PC-3 (cell line): ENCODE data around the gene MKKS. TPM values are rescaled to one million over a fixed set of nuclear protein-coding genes. Genes with fewer than 3 reads are reported as not detected.

Source experiments
- ATAC-seq: fragments of 200-7000 bp; cut with Tn5 transposase; 2 replicates; pipeline ENCODE4 v1.9.1; 2020; ENCODE audit warnings: mild to moderate bottlenecking, moderate library complexity
- BruUV-seq: library from RNA; stranded (reverse); fragments of 400-500 nt; replicated peaks from 2 replicates; lab custom pipeline; 2021; lab: Mats Ljungman, UMichigan
- CTCF ChIA-PET: fragments of 300-600 bp; sonication (Branson Sonifier 250); formaldehyde crosslinking; loops from one replicate; lab custom pipeline; 2022; ENCODE audit warnings: antibody characterized with exemption; lab: Charles Lee
- POLR2A ChIA-PET: fragments of 300-600 bp; sonication (Branson Sonifier 250); formaldehyde crosslinking; loops from one replicate; lab custom pipeline; 2022; ENCODE audit warnings: antibody characterized with exemption; ENCODE audit not compliant: unreplicated experiment; lab: Charles Lee
- DNase-seq: peaks from one replicate; pipeline ENCODE4 v3.0.0-alpha.2; 2015
- H2AFZ ChIP-seq: fragments of 300-600 bp; sonication (generic); 2 replicates; pipeline ENCODE4 v1.6.0; 2016; ENCODE audit warnings: antibody characterized with exemption, low read length
- H3F3A ChIP-seq: fragments of 300-600 bp; sonication (generic); one replicate; pipeline ENCODE4 v1.6.0; 2017; ENCODE audit warnings: antibody characterized with exemption, low read length, control low read depth, mild to moderate bottlenecking; ENCODE audit not compliant: unreplicated experiment
- H3K27ac ChIP-seq: fragments of 300-600 bp; sonication (generic); 2 replicates; pipeline ENCODE4 v1.5.1; 2016; ENCODE audit warnings: mild to moderate bottlenecking, low read length
- H3K27me3 ChIP-seq: fragments of 300-600 bp; sonication (generic); 2 replicates; pipeline ENCODE4 v1.6.1; 2016; ENCODE audit warnings: low read length, mixed read lengths
- H3K36me3 ChIP-seq: fragments of 300-600 bp; sonication (generic); 2 replicates; pipeline ENCODE4 v1.6.1; 2016; ENCODE audit warnings: low read depth, mixed run types, low read length, mixed read lengths
- H3K4me1 ChIP-seq: fragments of 300-600 bp; sonication (generic); 2 replicates; pipeline ENCODE4 v1.5.1; 2016; ENCODE audit warnings: low read length; ENCODE audit not compliant: insufficient read depth
- H3K4me2 ChIP-seq: fragments of 300-600 bp; sonication (generic); 2 replicates; pipeline ENCODE4 v1.6.0; 2016; ENCODE audit warnings: low read length
- H3K4me3 ChIP-seq: fragments of 300-600 bp; sonication (generic); 2 replicates; pipeline ENCODE4 v1.5.1; 2016; ENCODE audit warnings: mild to moderate bottlenecking, low read length, mixed read lengths
- H3K79me2 ChIP-seq: fragments of 300-600 bp; sonication (generic); 2 replicates; pipeline ENCODE4 v1.6.1; 2017; ENCODE audit warnings: low read length, mixed read lengths
- H3K9ac ChIP-seq: fragments of 300-600 bp; sonication (generic); 2 replicates; pipeline ENCODE4 v1.6.0; 2016; ENCODE audit warnings: mild to moderate bottlenecking, low read length
- H3K9me2 ChIP-seq: fragments of 300-600 bp; sonication (generic); replicated peaks from 2 replicates; pipeline ENCODE4 v1.6.1; 2016; ENCODE audit warnings: mixed run types, low read length, mixed read lengths
- H3K9me3 ChIP-seq: fragments of 300-600 bp; sonication (generic); 2 replicates; pipeline ENCODE4 v1.6.1; 2016; ENCODE audit warnings: low read length, mixed read lengths
- H4K20me1 ChIP-seq: fragments of 300-600 bp; sonication (generic); 2 replicates; pipeline ENCODE4 v1.6.1; 2016; ENCODE audit warnings: low read length, mixed read lengths
- CTCF ChIP-seq: fragments of 300-600 bp; sonication (generic); conservative IDR thresholded peaks from 2 replicates; pipeline ENCODE4 v1.5.1; 2017; ENCODE audit warnings: antibody characterized with exemption, low read depth, mild to moderate bottlenecking, low read length
- EZH2 ChIP-seq: fragments of 300-600 bp; sonication (generic); IDR thresholded peaks from one replicate; pipeline ENCODE4 v1.6.1; 2017; ENCODE audit warnings: antibody characterized with exemption, mild to moderate bottlenecking, low read length; ENCODE audit not compliant: unreplicated experiment
- EZH2phosphoT487 ChIP-seq: fragments of 300-600 bp; sonication (generic); IDR thresholded peaks from 2 replicates; pipeline ENCODE4 v1.6.1; 2018; ENCODE audit warnings: mild to moderate bottlenecking, antibody characterized with exemption, low read length, borderline replicate concordance
- intact Hi-C: fragments of 100-400 bp; cut with micrococcal nuclease; formaldehyde crosslinking; loops from 2 replicates; pipeline ENCODE4 v1.9.0; 2023
- total RNA-seq: library from RNA; depleted of rRNA; stranded (reverse); fragments of >200 nt; gene quantifications from 2 replicates; pipeline ENCODE4 v1.2.3, GENCODE V29; 2014

The MKKS gene
- total RNA-seq, 1 experiment from 2014 or later: 13.6 TPM

GRCh38 chr20:10463622-10464021 is 29.6 kb upstream of the MKKS start:
- Histone ChIP-seq H3K36me3 (0 out of 2 replicates have a peak, but pooled peaks cover 5% of the 10 kb centered on the region), H3K9me3 (no peaks in the 10 kb centered on the region), H3K4me2 (no peak overlapping the region), H3F3A (no peaks in the 10 kb centered on the region), H4K20me1 (no peaks in the 10 kb centered on the region), H3K9ac (no peak overlapping the region), H3K9me2 (no peaks in the 10 kb centered on the region), H3K27me3 (no peaks in the 10 kb centered on the region), H3K27ac (no peak overlapping the region), H3K79me2 (0 out of 2 replicates have a peak, but pooled peaks cover 4% of the 10 kb centered on the region), H3K4me1 (peaks cover 7% of the 10 kb centered on the region), H3K4me3 (no peak overlapping the region), H2AFZ (no peak overlapping the region)
- DNase-seq (peak; percentile 63), ATAC-seq (peak; percentile 24; the same call in 1 of the 2 replicates)
- POLR2A ChIA-PET: no interaction called here
- BruUV-seq: no TSS peak
- intact Hi-C loops: loop anchor here (10.0 kb wide), 1 partner anchor 401 kb away; no protein-coding TSS in a partner anchor
- CTCF ChIA-PET: no interaction called here
- no peak for TF ChIP-seq EZH2phosphoT487
- no peak for TF ChIP-seq EZH2
- no peak for TF ChIP-seq CTCF

GRCh38 chr20:10462516-10462915 is 28.5 kb upstream of the MKKS start:
- intact Hi-C loops: loop anchor here (10.0 kb wide), 1 partner anchor 402 kb away; no protein-coding TSS in a partner anchor

More at GRCh38 chr20:10462516-10462915, 28.5 kb upstream of the MKKS start:
- BruUV-seq: no TSS peak
- TF ChIP-seq CTCF: no peak
- TF ChIP-seq EZH2: no peak
- TF ChIP-seq EZH2phosphoT487: no peak
- ChIA-PET POLR2A (no interaction called here), CTCF (no interaction called here)
- no peak overlapping the region for H3K4me2 ChIP-seq
- H3K79me2 ChIP-seq: peaks cover 8% of the 10 kb centered on the region; the same call in 1 of the 2 replicates
- H3K4me1 ChIP-seq: no peaks in the 10 kb centered on the region
- no peak overlapping the region for H3K4me3 ChIP-seq
- no peak for ATAC-seq
- no peaks in the 10 kb centered on the region for H4K20me1 ChIP-seq
- H3K27me3 ChIP-seq: no peaks in the 10 kb centered on the region
- H3K9me3 ChIP-seq: no peaks in the 10 kb centered on the region
- H3F3A ChIP-seq: no peaks in the 10 kb centered on the region
- no peak overlapping the region for H2AFZ ChIP-seq
- no peak overlapping the region for H3K27ac ChIP-seq
- H3K36me3 ChIP-seq: peaks cover 9% of the 10 kb centered on the region; the same call in 1 of the 2 replicates
- H3K9me2 ChIP-seq: no peaks in the 10 kb centered on the region
- no peak for DNase-seq
- H3K9ac ChIP-seq: no peak overlapping the region
